Right renal cortex interstitium (tissue), 3 donors: ENCODE results near the gene CPED1. TPM values are rescaled to one million over a fixed set of nuclear protein-coding genes. Genes with fewer than 3 reads are reported as not detected.
"Not testable (repeated sequence)": the region's sequence is repeated elsewhere in the genome, so short reads cannot be mapped to it uniquely, and the experiment has no call there.

ENCODE experiments used
- DNase-seq, 3 donors: peaks; one replicate each; pipeline ENCODE4 v3.0.0-alpha.2; 2013; ENCODE audit warnings: low read depth in 3 of 3, low spot score in 2 of 3
- polyA plus RNA-seq, 3 donors: library from polyadenylated mRNA; unstranded; fragments of 120-200 nt; gene quantifications; one replicate each; pipeline ENCODE4 v1.2.1, GENCODE V29; 2013; ENCODE audit not compliant: insufficient read length in 3 of 3

Gene CPED1
- polyA plus RNA-seq, 3 donors: 36.9 to 43.0 (median 42.1) TPM

- DNase-seq: not testable (repeated sequence)
Measured at GRCh38 chr7:121036776-121037175, 48.3 kb downstream of the CPED1 start.

- DNase-seq: not testable (repeated sequence)
Measured at GRCh38 chr7:121037329-121037728, 48.8 kb downstream of the CPED1 start.

GRCh38 chr7:121037957-121038716, 49.6 kb downstream of the CPED1 start:
- no peak for DNase-seq

GRCh38 chr7:121038717-121039509, 50.4 kb downstream of the CPED1 start:
- DNase-seq: no peak

GRCh38 chr7:121039510-121039822, 51.0 kb downstream of the CPED1 start:
- no peak for DNase-seq

GRCh38 chr7:121039994-121040393, 51.5 kb downstream of the CPED1 start:
- no peak for DNase-seq

GRCh38 chr7:121041516-121042148, 53.1 kb downstream of the CPED1 start:
- no peak for DNase-seq

GRCh38 chr7:121042195-121042594, 53.7 kb downstream of the CPED1 start:
- DNase-seq: no peak

GRCh38 chr7:121042899-121043298, 54.4 kb downstream of the CPED1 start:
- DNase-seq: no peak

- DNase-seq: no peak
Measured at GRCh38 chr7:121043314-121044234, 55.1 kb downstream of the CPED1 start.

GRCh38 chr7:121045090-121045489, 56.6 kb downstream of the CPED1 start:
- DNase-seq: no peak

- DNase-seq: no peak
Measured at GRCh38 chr7:121046009-121046408, 57.5 kb downstream of the CPED1 start.

- no peak for DNase-seq
Measured at GRCh38 chr7:121046893-121047468, 58.5 kb downstream of the CPED1 start.

- no peak for DNase-seq
Measured at GRCh38 chr7:121048195-121048594, 59.7 kb downstream of the CPED1 start.

GRCh38 chr7:121049028-121049791, 60.7 kb downstream of the CPED1 start:
- DNase-seq: no peak

- no peak for DNase-seq
Measured at GRCh38 chr7:121049897-121050296, 61.4 kb downstream of the CPED1 start.

- no peak for DNase-seq
Measured at GRCh38 chr7:121053219-121053618, 64.7 kb downstream of the CPED1 start.

GRCh38 chr7:121054925-121055324, 66.4 kb downstream of the CPED1 start:
- DNase-seq: no peak

GRCh38 chr7:121057878-121058277, 69.4 kb downstream of the CPED1 start:
- DNase-seq: no peak

GRCh38 chr7:121058975-121059374, 70.5 kb downstream of the CPED1 start:
- no peak for DNase-seq
